ENCODE measurements around the gene CDH13.

GRCh38 chr16:83312015-83312717, 685.4 kb downstream of the CDH13 start:
- TF ChIP-seq EZH2 (optimal IDR thresholded peaks at IDR 0.05; ENCODE audit: low read depth, low read length) (no peak), CTCF (IDR thresholded peaks at IDR 0.05; ENCODE audit: low read length) (no peak), EZH2phosphoT487 (IDR thresholded peaks at IDR 0.05; ENCODE audit: low read length) (no peak)
